Measurements from ENCODE around the gene GNG7. TPM values are rescaled to one million over a fixed set of nuclear protein-coding genes. Genes with fewer than 3 reads are reported as not detected.

Gene GNG7
- total RNA-seq, 1 experiment from 2014 or later: 7.7 TPM

DNA sequence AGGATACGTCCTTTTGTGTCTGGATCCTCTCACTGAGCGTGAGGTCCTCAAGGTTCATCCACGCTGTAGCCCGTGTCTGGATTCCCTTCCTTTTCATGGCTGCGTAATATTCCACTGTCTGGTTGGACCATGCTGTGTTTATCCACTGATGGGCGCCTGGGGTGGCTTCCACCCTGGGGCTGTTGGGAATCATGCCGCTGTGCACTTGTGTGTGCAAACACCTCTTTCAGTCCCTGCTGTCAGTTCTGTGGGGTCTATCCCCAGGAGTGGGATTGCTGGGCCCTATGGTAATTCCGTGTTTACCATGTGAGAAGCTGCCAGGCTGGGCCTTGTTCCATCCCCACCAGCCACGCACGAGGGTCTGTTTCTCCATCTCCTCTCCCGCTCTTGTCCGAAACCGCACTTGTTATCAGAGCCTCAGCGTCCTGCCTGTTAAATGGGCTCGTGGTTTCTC lies 128.0 kb downstream of the GNG7 start:
- no CpG with 5 or more reads among the region's 15 CpGs for WGBS (ENCODE audit: extremely low coverage, insufficient read length, low lambda C conversion rate)
- H3K14ac ChIP-seq (ENCODE audit: insufficient read depth, low read length): no peak overlapping the region

More for the DNA sequence above, 128.0 kb downstream of the GNG7 start:
- Histone ChIP-seq H3K4me1 (ENCODE audit: insufficient read depth, low read length) (no peaks in the 10 kb centered on the region), H4K8ac (replicated peaks; ENCODE audit: insufficient read length, low read depth, low read length) (no peak overlapping the region), H2BK15ac (ENCODE audit: low read depth, low read length) (no peak overlapping the region), H2AK5ac (ENCODE audit: insufficient read length, low read length) (no peak overlapping the region), H3K4ac (ENCODE audit: low read depth, low read length) (no peak overlapping the region), H2BK20ac (ENCODE audit: low read depth, low read length, poor library complexity, severe bottlenecking) (no peak overlapping the region), H3K9me3 (ENCODE audit: control insufficient read depth, low read depth, low read length) (no peaks in the 10 kb centered on the region), H2BK12ac (ENCODE audit: insufficient read length, low read depth, low read length) (no peak overlapping the region), H3K56ac (ENCODE audit: insufficient read length, low read depth, low read length) (no peak overlapping the region), H2BK5ac (ENCODE audit: insufficient read length, low read length) (no peak overlapping the region), H3K23me2 (ENCODE audit: insufficient read length, low read depth, low read length, poor library complexity, severe bottlenecking) (peaks cover 12% of the 10 kb centered on the region), H3K79me2 (ENCODE audit: insufficient read depth, low read length) (no peaks in the 10 kb centered on the region), H3T11ph (ENCODE audit: low read length) (no peak overlapping the region), H3K4me2 (ENCODE audit: insufficient read depth, insufficient read length, low read length) (no peak overlapping the region), H3K9ac (ENCODE audit: extremely low read depth, insufficient read length, low read length) (no peak overlapping the region), H2BK120ac (ENCODE audit: low read depth, low read length, poor library complexity, severe bottlenecking) (no peak overlapping the region), H3K79me1 (ENCODE audit: insufficient read depth, low read depth, low read length, poor library complexity, severe bottlenecking) (no peaks in the 10 kb centered on the region), H2AFZ (ENCODE audit: low read length) (no peak overlapping the region), H4K20me1 (ENCODE audit: control insufficient read depth, insufficient read depth, insufficient read length) (no peaks in the 10 kb centered on the region), H3K18ac (ENCODE audit: insufficient read length, low read depth, low read length) (no peak overlapping the region), H3K27ac (ENCODE audit: insufficient read length, low read depth, low read length) (no peak overlapping the region), H4K5ac (ENCODE audit: insufficient read length, low read depth, low read length) (no peak overlapping the region), H3K27me3 (ENCODE audit: insufficient read depth, low read length) (no peaks in the 10 kb centered on the region), H4K91ac (ENCODE audit: insufficient read length, low read depth, low read length) (no peak overlapping the region), H3K23ac (ENCODE audit: insufficient read length, low read depth, low read length) (no peak overlapping the region)
- no peak overlapping the region for H3K4me3 Mint-ChIP-seq
- peaks cover 6 to 7% of the 10 kb centered on the region in 2 experiments for H3K4me1 Mint-ChIP-seq
- no peaks in the 10 kb centered on the region; the same call in none of the 2 replicates for H3K27me3 Mint-ChIP-seq (ENCODE audit: low read depth)
- DNase-seq: no peak
- TF ChIP-seq, protein P1, sequence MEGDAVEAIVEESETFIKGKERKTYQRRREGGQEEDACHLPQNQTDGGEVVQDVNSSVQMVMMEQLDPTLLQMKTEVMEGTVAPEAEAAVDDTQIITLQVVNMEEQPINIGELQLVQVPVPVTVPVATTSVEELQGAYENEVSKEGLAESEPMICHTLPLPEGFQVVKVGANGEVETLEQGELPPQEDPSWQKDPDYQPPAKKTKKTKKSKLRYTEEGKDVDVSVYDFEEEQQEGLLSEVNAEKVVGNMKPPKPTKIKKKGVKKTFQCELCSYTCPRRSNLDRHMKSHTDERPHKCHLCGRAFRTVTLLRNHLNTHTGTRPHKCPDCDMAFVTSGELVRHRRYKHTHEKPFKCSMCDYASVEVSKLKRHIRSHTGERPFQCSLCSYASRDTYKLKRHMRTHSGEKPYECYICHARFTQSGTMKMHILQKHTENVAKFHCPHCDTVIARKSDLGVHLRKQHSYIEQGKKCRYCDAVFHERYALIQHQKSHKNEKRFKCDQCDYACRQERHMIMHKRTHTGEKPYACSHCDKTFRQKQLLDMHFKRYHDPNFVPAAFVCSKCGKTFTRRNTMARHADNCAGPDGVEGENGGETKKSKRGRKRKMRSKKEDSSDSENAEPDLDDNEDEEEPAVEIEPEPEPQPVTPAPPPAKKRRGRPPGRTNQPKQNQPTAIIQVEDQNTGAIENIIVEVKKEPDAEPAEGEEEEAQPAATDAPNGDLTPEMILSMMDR (conservative IDR thresholded peaks at IDR 0.05): no peak
- peaks cover 0 to 2% (median 0%) of the 10 kb centered on the region in 3 experiments; a peak in 2 of 7 replicates for H3K36me3 Mint-ChIP-seq (ENCODE audit: insufficient read depth in 1 of 3, low read depth in 3 of 3)
- H3K27ac Mint-ChIP-seq: no peak overlapping the region
- peaks cover 0 to 2% of the 10 kb centered on the region in 2 experiments; a peak in 2 of 5 replicates for H3K9me3 Mint-ChIP-seq
